Natural killer cell (primary cell): ENCODE measurements around the gene CBFA2T3. TPM values are rescaled to one million over a fixed set of nuclear protein-coding genes. Genes with fewer than 3 reads are reported as not detected.

ENCODE experiments used
- ATAC-seq, 3 donors: fragments of 150-1000 bp in 2 of 3; fragments of 200-7000 bp in 1 of 3; cut with Tn5 transposase; 1 replicate in 1 of 3; 2 replicates in 2 of 3; pipeline ENCODE4 v1.10.0; 2021; ENCODE audit warnings: mild to moderate bottlenecking in 2 of 3, moderate library complexity in 2 of 3
- DNase-seq, 2 donors: peaks; one replicate each; pipeline versions ENCODE4 v3.0.0 to v3.0.0-alpha.2; 2013 to 2021; ENCODE audit warnings: mixed read lengths in 1 of 2
- H3K27ac ChIP-seq: one replicate; pipeline ENCODE4 v1.5.1; 2013; ENCODE audit warnings: mild to moderate bottlenecking, low read length
- H3K27me3 ChIP-seq: one replicate; pipeline ENCODE4 v1.6.1; 2013; ENCODE audit warnings: low read length; ENCODE audit not compliant: control insufficient read depth, insufficient read depth
- H3K36me3 ChIP-seq: one replicate; pipeline ENCODE4 v1.6.1; 2013; ENCODE audit warnings: low read length; ENCODE audit not compliant: control insufficient read depth, insufficient read depth
- H3K4me1 ChIP-seq: one replicate; pipeline ENCODE4 v1.6.1; 2013; ENCODE audit warnings: low read length; ENCODE audit not compliant: control insufficient read depth, insufficient read depth
- H3K4me3 ChIP-seq: one replicate; pipeline ENCODE4 v1.5.1; 2013; ENCODE audit warnings: low read length
- H3K9me3 ChIP-seq: one replicate; pipeline ENCODE4 v1.6.1; 2013; ENCODE audit warnings: low read length; ENCODE audit not compliant: control insufficient read depth, insufficient read depth
- H3K27ac Mint-ChIP-seq, 2 donors: one replicate each; pipeline ENCODE4 v1.8.0; 2022; ENCODE audit warnings: mild to moderate bottlenecking in 2 of 2, mixed read lengths in 2 of 2, moderate library complexity in 1 of 2
- H3K27me3 Mint-ChIP-seq, 2 donors: one replicate each; pipeline ENCODE4 v1.8.0; 2022; ENCODE audit warnings: low read depth in 2 of 2, mixed read lengths in 2 of 2
- H3K36me3 Mint-ChIP-seq: one replicate; pipeline ENCODE4 v1.8.0; 2022; ENCODE audit warnings: mixed read lengths
- H3K4me1 Mint-ChIP-seq, 2 donors: one replicate each; pipeline ENCODE4 v1.8.0; 2022; ENCODE audit warnings: mixed read lengths in 2 of 2
- H3K4me3 Mint-ChIP-seq: one replicate; pipeline ENCODE4 v1.8.0; 2022; ENCODE audit warnings: mild to moderate bottlenecking, moderate library complexity, mixed read lengths
- H3K9me3 Mint-ChIP-seq, 2 donors: one replicate each; pipeline ENCODE4 v1.8.0; 2022; ENCODE audit warnings: mixed read lengths in 2 of 2
- CTCF ChIP-seq: fragments of 200-600 bp; IDR thresholded peaks from one replicate; pipeline ENCODE4 v1.8.0; 2022; ENCODE audit warnings: antibody characterized with exemption
- WGBS: methylation state at CpG from one replicate; pipeline ENCODE4 v1.1.7; 2013; ENCODE audit warnings: missing lambda C conversion rate; ENCODE audit not compliant: insufficient coverage; 5-methylcytosine and 5-hydroxymethylcytosine counted together
- intact Hi-C: fragments of 100-400 bp; cut with micrococcal nuclease; formaldehyde crosslinking; loops from one replicate; pipeline ENCODE4 v1.14.2; 2022
- total RNA-seq, 4 donors: library from RNA; stranded (reverse); fragments of 120-200 nt in 1 of 4; gene quantifications; one replicate each; pipeline versions ENCODE4 v1.2.3 to v1.2.4, GENCODE V29; 2013 to 2022

Gene CBFA2T3
- total RNA-seq, 3 donors from 2014 or later (not counting 1 experiment from before 2014, with no cell fraction given): 2.5 to 7.8 (median 4.2) TPM

GRCh38 chr16:88991813-88992350 lies 14.9 kb upstream of the CBFA2T3 start:
- DNase-seq (no peak), ATAC-seq (no peak)
- Mint-ChIP-seq H3K4me3 (no peak overlapping the region), H3K36me3 (no peaks in the 10 kb centered on the region), H3K27me3 (peaks cover 7 to 9% of the 10 kb centered on the region in 2 donors), H3K4me1 (no peaks in the 10 kb centered on the region), H3K27ac (no peak overlapping the region), H3K9me3 (no peaks in the 10 kb centered on the region)
- no peaks in the 10 kb centered on the region for H3K36me3 ChIP-seq
- no peaks in the 10 kb centered on the region for H3K9me3 ChIP-seq
- peaks cover 11% of the 10 kb centered on the region for H3K4me1 ChIP-seq
- H3K27me3 ChIP-seq: no peaks in the 10 kb centered on the region
- intact Hi-C loops: no loop called here
- TF ChIP-seq CTCF: no peak
- WGBS: 91% methylated on average over 17 of the region's 19 CpGs
- H3K4me3 ChIP-seq: no peak overlapping the region
- H3K27ac ChIP-seq: no peak overlapping the region

DNA sequence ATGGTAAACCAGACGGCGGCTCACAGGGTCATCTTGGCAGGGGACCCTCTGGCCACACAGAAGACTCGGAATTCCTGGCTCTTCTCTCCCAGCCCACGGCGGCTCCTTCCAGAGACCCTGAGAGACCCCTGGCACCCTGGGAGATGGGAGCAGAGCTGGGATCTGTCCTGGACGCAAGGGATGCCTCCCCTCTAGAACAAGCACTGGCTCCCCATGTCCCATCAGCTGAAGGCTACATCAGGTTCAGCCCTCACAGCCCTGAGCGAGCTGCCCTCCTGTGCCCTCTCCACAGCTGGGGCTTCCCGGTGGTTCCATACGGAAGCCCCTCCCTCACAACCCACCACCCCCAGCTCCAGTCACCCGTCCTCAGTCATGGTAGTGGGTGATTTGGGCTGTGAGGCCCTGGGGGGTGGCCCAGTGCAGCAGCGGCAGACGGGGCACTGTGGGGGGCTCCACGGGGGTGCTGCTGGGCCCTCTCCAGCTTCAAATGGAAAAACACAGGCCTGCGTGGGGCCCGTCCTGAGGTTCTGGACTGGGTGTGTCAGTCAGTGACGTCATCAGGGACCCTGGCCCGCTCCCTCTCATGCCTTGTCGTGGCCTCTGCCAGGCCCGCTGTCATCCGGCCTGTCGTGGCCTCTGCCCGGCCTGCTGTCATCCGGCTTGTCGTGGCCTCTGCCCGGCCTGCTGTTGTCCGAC lies 13.0 kb upstream of the CBFA2T3 start:
- Mint-ChIP-seq H3K4me3 (no peak overlapping the region), H3K36me3 (no peaks in the 10 kb centered on the region), H3K4me1 (no peaks in the 10 kb centered on the region), H3K27me3 (peaks cover 2 to 6% of the 10 kb centered on the region in 2 donors), H3K27ac (no peak overlapping the region), H3K9me3 (no peaks in the 10 kb centered on the region)
- Histone ChIP-seq H3K4me1 (peaks cover 17% of the 10 kb centered on the region), H3K9me3 (no peaks in the 10 kb centered on the region), H3K27me3 (no peaks in the 10 kb centered on the region), H3K4me3 (no peak overlapping the region), H3K36me3 (no peaks in the 10 kb centered on the region), H3K27ac (no peak overlapping the region)
- ATAC-seq (no peak), DNase-seq (no peak)
- WGBS: 89% methylated on average over 24 of the region's 26 CpGs
- no peak for TF ChIP-seq CTCF
- intact Hi-C loops: no loop called here

DNA sequence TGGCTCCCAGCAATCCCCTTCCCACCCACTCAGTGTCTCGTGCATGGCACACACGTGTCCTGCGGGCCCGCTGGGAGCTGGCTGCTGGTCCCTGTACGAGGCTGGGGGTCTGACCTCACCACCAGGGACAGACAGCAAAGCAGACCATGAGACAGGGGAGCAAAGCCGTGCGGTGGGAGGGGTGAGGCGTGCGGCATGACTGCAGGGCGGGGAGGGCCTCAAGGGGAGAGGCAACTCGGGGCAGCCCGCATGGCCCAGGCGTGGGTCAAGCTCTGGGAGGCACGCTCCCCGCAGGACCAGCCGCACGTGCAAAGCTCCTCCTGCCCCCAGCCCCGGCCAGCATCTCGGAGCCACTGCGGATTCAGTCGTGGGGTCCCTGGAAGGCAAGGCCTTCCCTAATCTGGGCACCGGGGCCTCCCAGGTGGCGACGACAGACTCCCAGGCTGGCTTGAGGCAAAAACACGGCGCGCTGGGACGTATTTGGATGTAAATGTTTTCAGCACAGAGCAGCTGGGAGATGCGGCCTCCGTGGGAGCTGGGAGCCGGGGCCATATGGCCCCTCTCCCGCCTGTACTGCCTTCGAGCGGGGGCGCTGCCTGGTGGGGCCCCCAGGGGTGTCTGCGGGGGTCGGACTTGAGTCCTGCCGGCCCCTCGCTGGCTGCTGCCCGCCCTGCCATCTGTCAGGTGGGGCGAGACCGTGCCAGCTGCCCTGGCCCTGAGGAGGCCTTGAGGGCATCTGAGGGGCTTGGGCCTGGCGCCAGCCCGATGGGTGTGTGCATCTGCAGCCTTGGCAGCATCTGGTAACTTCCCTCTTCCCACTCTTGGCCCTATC lies 12.2 kb upstream of the CBFA2T3 start:
- no peak overlapping the region for H3K4me3 Mint-ChIP-seq
- no peaks in the 10 kb centered on the region for H3K4me1 Mint-ChIP-seq
- WGBS: 88% methylated on average over 44 of the region's 44 CpGs
- H3K27ac Mint-ChIP-seq: no peak overlapping the region
- Histone ChIP-seq H3K9me3 (no peaks in the 10 kb centered on the region), H3K4me3 (no peak overlapping the region), H3K36me3 (no peaks in the 10 kb centered on the region), H3K27ac (no peak overlapping the region), H3K4me1 (peaks cover 22% of the 10 kb centered on the region), H3K27me3 (no peaks in the 10 kb centered on the region)
- intact Hi-C loops: no loop called here
- no peaks in the 10 kb centered on the region for H3K36me3 Mint-ChIP-seq
- peaks cover 0 to 6% of the 10 kb centered on the region in 2 donors for H3K27me3 Mint-ChIP-seq
- no peak for TF ChIP-seq CTCF
- no peaks in the 10 kb centered on the region for H3K9me3 Mint-ChIP-seq
- ATAC-seq (no peak), DNase-seq (no peak)
